Forelimb muscle (tissue), 1 donor: ENCODE results near the gene ZWILCH. TPM values are rescaled to one million over a fixed set of nuclear protein-coding genes. Genes with fewer than 3 reads are reported as not detected.
A peak's percentile ranks its signal among the peaks of the same experiment; 100 is the strongest.

ENCODE experiments used
- DNase-seq: peaks from one replicate; pipeline ENCODE4 v3.0.0-alpha.2; 2013; ENCODE audit warnings: low read depth
- polyA plus RNA-seq: library from polyadenylated mRNA; unstranded; fragments of 120-200 nt; gene quantifications from one replicate; pipeline ENCODE4 v1.2.1, GENCODE V29; 2013; ENCODE audit not compliant: insufficient read length

ZWILCH gene
- polyA plus RNA-seq, 1 donor = 13.4 TPM

GRCh38 chr15:66542896-66543295 is 37.8 kb downstream of the ZWILCH start:
- no peak for DNase-seq

- no peak for DNase-seq
Observed at GRCh38 chr15:66545255-66545654, 40.1 kb downstream of the ZWILCH start.

- no peak for DNase-seq
Observed at GRCh38 chr15:66555685-66556084, 50.6 kb downstream of the ZWILCH start.

GRCh38 chr15:66558271-66558670 is 53.1 kb downstream of the ZWILCH start:
- no peak for DNase-seq

- DNase-seq = no peak
Observed at GRCh38 chr15:66560856-66561525, 55.9 kb downstream of the ZWILCH start.

- DNase-seq = no peak
Observed at GRCh38 chr15:66563126-66563525, 58.0 kb downstream of the ZWILCH start.

GRCh38 chr15:66563566-66564110 is 58.5 kb downstream of the ZWILCH start:
- DNase-seq = no peak

GRCh38 chr15:66564136-66565041 is 59.3 kb downstream of the ZWILCH start:
- no peak for DNase-seq

- DNase-seq = no peak
Observed at GRCh38 chr15:66565141-66565641, 60.1 kb downstream of the ZWILCH start.

GRCh38 chr15:66565741-66566144 is 60.6 kb downstream of the ZWILCH start, which contains the start of gene LCTL:
Gene LCTL (minus strand): TSS chr15:66565998. CDS start chr15:66565365, 633 bp downstream.
- no peak for DNase-seq

- peak; percentile 26 for DNase-seq
Observed at GRCh38 chr15:66566963-66567531, 61.9 kb downstream of the ZWILCH start.

GRCh38 chr15:66567897-66568296 is 62.8 kb downstream of the ZWILCH start:
- DNase-seq = no peak

- no peak for DNase-seq
Observed at GRCh38 chr15:66569461-66570137, 64.5 kb downstream of the ZWILCH start.

GRCh38 chr15:66570327-66570726 is 65.2 kb downstream of the ZWILCH start:
- DNase-seq = no peak

GRCh38 chr15:66570842-66571478 is 65.8 kb downstream of the ZWILCH start:
- no peak for DNase-seq

- DNase-seq = no peak
Observed at GRCh38 chr15:66572146-66572545, 67.0 kb downstream of the ZWILCH start.

- no peak for DNase-seq
Observed at GRCh38 chr15:66573348-66573718, 68.2 kb downstream of the ZWILCH start.

GRCh38 chr15:66573719-66574595 is 68.8 kb downstream of the ZWILCH start:
- peak; percentile 82 for DNase-seq

GRCh38 chr15:66574596-66574950 is 69.4 kb downstream of the ZWILCH start:
- no peak for DNase-seq

GRCh38 chr15:66578286-66578875 is 73.3 kb downstream of the ZWILCH start:
- DNase-seq = no peak
